GM08714 (cell line): ENCODE data around the gene MICU1.
"Not testable (repeated sequence)": the region's sequence is repeated elsewhere in the genome, so short reads cannot be mapped to it uniquely, and the experiment has no call there.

Experiments
- H3K4me3 ChIP-seq: fragments of 200-500 bp; sonication (Bioruptor generic); 2 replicates; pipeline ENCODE4 v1.5.1; 2014; ENCODE audit warnings: mild to moderate bottlenecking, low read length, inconsistent platforms
- ZNF274 ChIP-seq: IDR thresholded peaks from 2 replicates; pipeline ENCODE4 v1.6.1; 2012; ENCODE audit warnings: mild to moderate bottlenecking, low read depth, low read length

The MICU1 gene, protein sequence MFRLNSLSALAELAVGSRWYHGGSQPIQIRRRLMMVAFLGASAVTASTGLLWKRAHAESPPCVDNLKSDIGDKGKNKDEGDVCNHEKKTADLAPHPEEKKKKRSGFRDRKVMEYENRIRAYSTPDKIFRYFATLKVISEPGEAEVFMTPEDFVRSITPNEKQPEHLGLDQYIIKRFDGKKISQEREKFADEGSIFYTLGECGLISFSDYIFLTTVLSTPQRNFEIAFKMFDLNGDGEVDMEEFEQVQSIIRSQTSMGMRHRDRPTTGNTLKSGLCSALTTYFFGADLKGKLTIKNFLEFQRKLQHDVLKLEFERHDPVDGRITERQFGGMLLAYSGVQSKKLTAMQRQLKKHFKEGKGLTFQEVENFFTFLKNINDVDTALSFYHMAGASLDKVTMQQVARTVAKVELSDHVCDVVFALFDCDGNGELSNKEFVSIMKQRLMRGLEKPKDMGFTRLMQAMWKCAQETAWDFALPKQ

DNA sequence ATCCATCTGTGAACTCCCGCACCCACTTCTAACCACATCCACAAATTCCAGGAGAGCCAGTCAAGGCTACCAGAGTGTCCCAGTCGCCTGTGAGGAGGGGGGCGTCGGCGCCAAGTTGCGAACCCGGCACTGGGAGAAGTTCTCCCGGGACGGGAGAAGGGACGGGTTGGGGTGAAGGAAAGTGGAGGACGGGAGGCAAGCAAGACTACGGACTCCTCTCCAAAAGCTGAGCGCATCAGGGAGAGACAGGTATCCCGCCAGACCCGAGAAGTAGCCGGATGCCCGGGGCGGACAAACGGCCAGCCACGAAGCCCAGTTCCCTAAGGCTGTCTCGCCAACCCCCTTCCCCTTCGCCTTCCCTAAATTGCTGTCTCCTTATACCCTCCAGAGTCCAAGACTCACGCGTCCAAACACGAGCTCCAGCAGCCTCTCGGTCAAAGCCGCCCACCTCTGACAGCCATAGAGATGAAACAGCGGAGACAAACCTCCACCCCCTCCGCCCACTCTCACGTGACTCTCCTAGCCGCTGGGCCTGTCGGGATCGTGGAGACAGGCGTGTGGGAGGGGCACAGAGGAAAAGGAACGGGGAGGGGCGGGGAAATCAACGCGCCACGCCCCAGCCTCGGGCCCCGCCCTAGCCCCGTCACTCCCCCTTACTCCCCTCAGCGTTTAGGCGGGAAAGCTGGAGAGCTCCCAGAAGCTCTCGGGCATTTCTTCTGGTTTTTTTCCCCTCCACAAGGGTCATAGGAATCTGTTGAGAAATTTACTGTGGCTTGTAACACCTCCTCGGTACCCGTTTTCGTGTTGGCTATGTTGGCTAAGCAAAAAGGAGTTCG, at the start of gene MICU1:
MICU1 (minus strand) TSS at position 472 of the 836 bp plus-strand sequence. CDS start 59,286 bp downstream, outside the sequence.
- TF ChIP-seq ZNF274, result no peak
- H3K4me3 ChIP-seq, result peak within 1 kb of the TSS; percentile 90

DNA sequence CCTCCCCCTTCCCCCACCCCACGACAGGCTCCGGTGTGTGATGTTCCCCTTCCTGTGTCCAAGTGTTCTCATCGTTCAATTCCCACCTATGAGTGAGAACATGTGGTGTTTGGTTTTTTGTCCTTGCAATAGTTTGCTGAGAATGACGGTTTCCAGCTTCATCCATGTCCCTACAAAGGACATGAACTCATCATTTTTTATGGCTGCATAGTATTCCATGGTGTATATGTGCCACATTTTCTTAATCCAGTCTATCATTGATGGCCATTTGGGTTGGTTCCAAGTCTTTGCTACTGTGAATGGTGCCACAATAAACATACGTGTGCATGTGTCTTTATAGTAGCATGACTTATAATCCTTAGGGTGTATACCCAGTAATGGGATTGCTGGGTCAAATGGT, 48.3 kb upstream of the MICU1 start:
- not testable (repeated sequence) for H3K4me3 ChIP-seq

DNA sequence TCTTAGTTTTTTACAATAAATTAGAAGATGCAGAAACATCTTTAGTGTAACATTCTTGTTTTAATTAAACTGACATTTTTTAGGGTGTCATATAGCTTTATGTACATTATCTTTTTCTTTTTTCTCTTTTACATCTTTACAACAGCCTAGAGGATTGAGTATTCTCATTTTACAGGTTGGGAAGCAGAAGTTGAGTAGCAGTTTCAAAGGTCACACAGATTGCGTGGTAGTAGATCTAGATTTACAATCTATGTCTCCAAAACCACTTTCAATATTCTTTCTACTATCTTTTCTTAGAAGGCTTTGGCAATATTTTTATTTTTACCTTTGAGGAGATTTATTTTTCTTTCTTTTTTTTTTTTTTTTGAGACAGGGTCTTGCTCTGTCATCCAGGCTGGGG, 47.4 kb upstream of the MICU1 start:
- no peak for TF ChIP-seq ZNF274
- H3K4me3 ChIP-seq, result no peak overlapping the region

DNA sequence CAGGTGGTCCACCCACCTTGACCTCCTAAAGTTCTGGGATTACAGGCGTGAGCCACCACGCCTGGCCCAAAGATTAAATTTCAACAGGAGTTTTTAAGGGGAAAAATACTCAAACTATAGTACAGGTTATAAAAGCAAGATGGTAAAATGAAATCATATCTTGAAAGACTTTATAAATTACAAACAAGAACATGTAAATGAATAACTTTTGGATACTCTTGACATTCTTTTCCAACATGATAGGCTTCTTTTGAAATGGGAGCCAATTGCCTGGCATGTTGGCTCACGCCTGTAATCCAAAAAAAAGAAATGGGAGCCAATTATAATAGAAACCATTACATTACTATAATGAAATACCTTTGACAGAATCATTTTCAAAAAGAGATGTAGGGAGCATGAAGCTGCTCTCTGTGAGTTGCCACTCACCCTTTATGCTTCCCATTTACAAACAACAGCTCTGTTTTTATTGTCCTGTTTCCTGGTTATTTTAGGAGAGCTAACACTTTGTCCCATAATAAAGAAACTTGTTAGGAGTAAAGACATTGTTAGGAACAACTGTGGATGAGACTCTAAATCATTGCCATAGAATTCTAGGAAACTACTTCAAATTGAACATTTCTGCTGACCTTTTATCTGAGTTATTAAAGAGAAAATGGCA, 41.5 kb upstream of the MICU1 start:
- no peak overlapping the region for H3K4me3 ChIP-seq
- TF ChIP-seq ZNF274, result no peak

DNA sequence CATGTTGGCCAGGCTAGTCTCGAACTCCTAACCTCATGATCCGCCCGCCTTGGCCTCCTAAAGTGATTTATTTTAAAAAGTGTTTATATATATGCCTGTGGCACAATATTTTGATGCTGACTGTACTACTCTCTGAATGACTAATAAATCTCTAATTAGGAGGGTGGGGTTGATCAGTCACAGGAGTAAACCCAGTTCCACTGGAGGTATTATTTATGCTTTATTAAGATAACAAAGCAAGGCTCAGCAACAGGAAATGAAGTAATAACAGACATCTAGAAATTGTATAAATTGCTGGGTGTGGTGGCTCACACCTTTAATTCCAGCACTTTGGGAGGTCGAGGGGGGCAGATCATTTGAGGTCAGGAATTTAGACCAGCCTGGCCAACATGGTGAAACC, 40.0 kb upstream of the MICU1 start:
- TF ChIP-seq ZNF274, result no peak
- no peak overlapping the region for H3K4me3 ChIP-seq

DNA sequence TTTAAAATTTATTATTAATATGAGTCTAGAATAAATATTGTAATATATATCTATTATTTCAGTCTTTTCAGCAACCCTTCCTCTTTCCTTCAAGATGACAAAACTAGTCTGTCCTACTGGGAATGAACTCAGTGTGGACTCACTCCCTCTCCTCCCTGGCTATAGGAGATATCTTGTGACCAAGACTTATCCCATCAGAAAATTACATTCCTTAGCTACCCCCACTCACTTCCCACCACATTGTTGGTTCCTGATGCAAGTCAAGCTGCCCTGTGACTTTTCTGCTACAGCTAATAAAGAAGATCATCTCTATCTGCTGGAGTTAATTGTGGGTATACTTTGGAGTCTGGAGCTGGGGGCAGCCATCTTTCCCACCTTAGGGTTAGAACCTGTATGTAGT, 38.1 kb upstream of the MICU1 start:
- no peak for TF ChIP-seq ZNF274
- H3K4me3 ChIP-seq, result no peak overlapping the region

DNA sequence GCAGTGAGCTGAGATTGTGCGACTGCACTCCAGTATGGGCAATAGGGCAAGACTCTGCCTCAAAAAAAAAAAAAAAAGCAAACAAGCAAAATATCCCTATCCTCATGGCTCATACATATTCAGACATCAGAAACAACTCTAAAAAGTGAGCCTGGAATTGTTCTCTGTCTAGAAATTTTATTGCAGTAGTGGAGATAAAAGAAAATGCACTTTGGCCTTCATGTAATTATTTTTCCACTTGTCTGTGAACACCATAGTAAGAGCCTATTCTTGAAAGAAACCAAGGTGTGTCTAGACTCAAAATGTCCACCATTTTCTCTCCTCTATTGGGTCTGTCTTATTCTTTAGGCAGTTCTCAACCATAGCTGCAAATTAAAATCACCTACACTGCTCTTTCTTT, 35.6 kb upstream of the MICU1 start:
- TF ChIP-seq ZNF274, result no peak

DNA sequence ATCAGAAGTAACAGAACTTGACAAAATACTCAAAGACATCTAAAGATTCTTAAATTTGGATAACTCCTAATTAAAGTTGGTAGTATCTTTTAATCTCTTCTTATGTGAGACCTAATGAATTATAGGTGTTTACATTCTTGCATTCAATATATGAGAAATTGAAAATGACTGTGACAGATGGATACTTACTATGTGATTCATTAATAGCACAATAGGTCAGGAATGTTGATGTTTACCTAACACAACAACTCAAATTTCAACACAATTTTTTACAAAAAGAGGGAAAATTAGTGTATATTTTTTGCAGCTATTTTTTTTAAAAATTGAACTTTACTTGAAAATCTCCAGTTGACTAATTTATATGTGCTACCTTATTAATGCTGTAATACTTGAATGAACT, 34.3 kb upstream of the MICU1 start:
- no peak overlapping the region for H3K4me3 ChIP-seq

More for the DNA sequence above, 35.6 kb upstream of the MICU1 start:
- no peak overlapping the region for H3K4me3 ChIP-seq

DNA sequence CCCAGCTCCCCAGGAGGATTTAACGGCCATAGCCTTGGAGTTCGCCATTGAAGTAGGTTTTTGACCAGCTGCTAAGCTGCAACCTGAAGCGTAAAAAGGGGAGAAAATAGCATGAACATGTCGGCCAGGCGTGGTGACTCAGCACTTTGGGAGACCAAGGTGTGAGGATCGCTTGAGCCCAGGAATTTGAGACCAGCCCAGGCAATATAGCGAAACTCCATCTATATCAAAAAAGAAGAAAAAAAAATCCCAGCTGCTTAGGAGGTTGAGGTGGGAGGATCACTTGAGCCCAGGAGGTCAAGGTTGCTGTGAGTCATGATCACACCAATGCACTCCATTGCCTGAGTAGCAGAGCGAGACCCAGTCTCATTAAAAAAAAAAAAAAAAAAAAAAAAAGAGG, 33.8 kb upstream of the MICU1 start:
- no peak overlapping the region for H3K4me3 ChIP-seq
- no peak for TF ChIP-seq ZNF274

More for the DNA sequence above, 34.3 kb upstream of the MICU1 start:
- TF ChIP-seq ZNF274, result no peak

DNA sequence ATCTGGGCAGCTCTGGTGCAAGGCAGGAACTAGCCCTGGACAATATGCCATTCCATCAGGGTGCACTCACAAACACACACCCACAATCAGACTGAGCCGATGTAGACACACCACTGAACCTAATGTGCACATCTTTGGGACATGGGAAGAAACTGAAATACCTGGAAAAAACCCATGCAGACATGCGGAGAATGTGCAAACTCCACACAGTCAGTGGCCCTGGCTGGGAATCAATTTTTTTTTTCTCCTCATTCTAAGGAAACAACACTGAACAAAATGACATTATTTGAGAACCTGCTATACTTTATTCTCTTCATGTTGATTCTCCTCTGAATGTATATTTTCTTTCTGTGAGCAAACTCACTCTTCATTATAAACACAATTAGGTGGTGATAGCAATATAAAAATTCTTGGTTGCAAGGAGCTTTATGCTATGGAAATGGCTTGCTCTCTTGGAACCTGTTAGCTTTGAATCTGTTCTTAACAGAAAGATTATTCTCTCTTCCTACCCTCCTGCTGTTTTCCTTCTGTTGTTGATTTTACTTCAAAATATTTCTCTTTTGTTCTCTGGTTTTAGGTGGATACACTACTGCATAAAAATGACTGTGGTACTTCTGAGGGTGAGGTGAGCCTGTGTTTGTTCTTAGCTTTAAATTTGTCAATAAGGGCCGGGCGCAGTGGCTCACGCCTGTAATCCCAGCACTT, 33.0 kb upstream of the MICU1 start:
- no peak for TF ChIP-seq ZNF274
- H3K4me3 ChIP-seq, result no peak overlapping the region

DNA sequence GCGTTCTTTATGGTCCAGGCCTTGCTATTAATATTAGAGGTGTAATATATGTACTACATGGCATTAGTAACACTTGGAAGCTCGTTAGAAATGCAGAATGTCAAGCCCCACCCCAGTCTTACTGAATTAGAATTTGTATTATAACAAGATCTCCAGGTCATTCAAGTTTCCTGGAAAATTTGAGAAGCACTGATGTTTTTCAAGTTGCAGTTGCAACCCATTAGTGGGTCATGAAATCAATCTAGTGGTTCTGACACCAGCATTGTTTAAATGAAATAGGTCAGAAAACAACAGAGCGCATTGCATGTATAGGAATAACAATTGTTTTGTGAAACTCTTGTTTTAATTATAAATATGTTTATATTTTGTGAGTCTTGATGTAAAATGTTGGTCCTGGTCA, 28.8 kb upstream of the MICU1 start:
- H3K4me3 ChIP-seq, result no peak overlapping the region

DNA sequence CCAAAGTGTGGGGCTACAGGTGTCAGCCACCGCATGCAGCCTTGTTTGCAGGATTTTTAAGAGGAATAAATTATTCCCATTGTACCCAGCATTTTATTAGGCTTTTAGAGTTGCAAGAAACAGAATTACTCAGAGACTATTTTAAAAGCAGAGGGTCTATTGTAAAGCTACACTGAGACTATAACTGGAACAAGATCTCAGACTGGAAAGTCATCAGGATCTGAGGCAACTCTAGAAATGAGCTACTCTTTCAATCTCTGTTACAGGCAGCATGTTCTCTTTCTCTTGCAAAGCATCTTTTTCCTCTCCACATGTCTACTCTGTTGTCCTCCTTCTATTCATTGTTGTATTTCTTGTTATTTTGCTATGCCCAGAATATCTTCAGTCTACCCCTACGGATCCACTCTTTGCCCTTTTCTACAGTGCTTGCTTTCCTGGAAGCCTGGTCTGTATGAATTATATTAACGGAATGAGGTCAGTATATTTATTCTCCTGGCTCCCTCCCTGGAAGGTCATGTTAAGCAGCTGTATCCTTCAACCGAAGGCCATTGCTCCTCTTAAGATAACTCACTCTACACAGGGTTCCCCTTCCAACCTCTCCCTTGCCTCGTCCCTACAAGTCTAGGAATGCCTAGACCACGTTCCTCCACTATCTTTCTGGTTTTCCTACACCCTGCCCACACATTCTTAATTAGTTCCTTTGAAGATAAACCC, 27.7 kb upstream of the MICU1 start:
- TF ChIP-seq ZNF274, result no peak
- H3K4me3 ChIP-seq, result no peak overlapping the region

More for the DNA sequence above, 28.8 kb upstream of the MICU1 start:
- no peak for TF ChIP-seq ZNF274

DNA sequence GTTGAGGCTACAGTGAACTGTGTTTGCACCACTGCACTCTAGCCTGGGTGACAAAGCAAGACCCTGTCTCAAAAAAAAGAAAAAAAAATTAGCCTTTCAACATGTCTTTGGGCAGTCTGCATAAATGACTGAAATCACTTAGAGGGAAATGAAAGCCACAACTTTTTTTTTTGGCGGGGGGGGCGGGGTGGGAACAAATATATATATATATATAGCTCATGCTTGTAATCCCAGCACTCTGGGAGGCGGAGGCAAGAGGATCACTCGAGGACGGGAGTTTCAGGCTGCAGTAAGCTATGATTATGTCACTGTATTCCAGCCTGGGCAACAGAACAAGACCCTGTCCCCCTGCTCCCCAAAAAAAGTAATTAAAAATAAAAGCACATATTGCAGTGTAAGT, 23.4 kb upstream of the MICU1 start:
- TF ChIP-seq ZNF274, result no peak
- H3K4me3 ChIP-seq, result no peak overlapping the region
